Activated naive CD4-positive, alpha-beta T cell (primary cell): ENCODE data around the gene ABCF3.
A peak's percentile ranks its signal among the peaks of the same experiment; 100 is the strongest.
"Not testable (repeated sequence)": the region's sequence is repeated elsewhere in the genome, so short reads cannot be mapped to it uniquely, and the experiment has no call there.

Experiments
- DNase-seq, 4 experiments: peaks; one replicate each; lab custom pipeline; 2025; lab: John Stamatoyannopoulos, UW

Gene ABCF3

GRCh38 chr3:184186184-184186901 is at the start of gene ABCF3:
TSS of gene ABCF3 (plus strand) at chr3:184186199. CDS start at chr3:184186208, 9 bp downstream.
- DNase-seq: no peak

- no peak for DNase-seq
These were observed 45.6 kb upstream of the ABCF3 start for GRCh38 chr3:184140436-184140835.

GRCh38 chr3:184142199-184142598 is 43.8 kb upstream of the ABCF3 start:
- DNase-seq: no peak

GRCh38 chr3:184143327-184143726 is 42.7 kb upstream of the ABCF3 start:
- no peak for DNase-seq

- no peak for DNase-seq
These were observed 41.5 kb upstream of the ABCF3 start for GRCh38 chr3:184144505-184144904.

- peak in 1 of 4 experiments; percentile 11 for DNase-seq
These were observed 40.9 kb upstream of the ABCF3 start for GRCh38 chr3:184145111-184145524.

- no peak for DNase-seq
These were observed 40.2 kb upstream of the ABCF3 start for GRCh38 chr3:184145751-184146270.

- no peak for DNase-seq
These were observed 37.9 kb upstream of the ABCF3 start for GRCh38 chr3:184148076-184148475.

- DNase-seq: no peak
These were observed 36.9 kb upstream of the ABCF3 start for GRCh38 chr3:184149123-184149522.

GRCh38 chr3:184149770-184150169 is 36.2 kb upstream of the ABCF3 start:
- not testable (repeated sequence) for DNase-seq

GRCh38 chr3:184154885-184155643 is 30.9 kb upstream of the ABCF3 start, which contains the start of gene DVL3:
TSS of gene DVL3 (plus strand) at chr3:184155377. CDS start at chr3:184155636, 259 bp downstream.
- DNase-seq: peak in 1 of 4 experiments; percentile 36

GRCh38 chr3:184155644-184156521 is 30.1 kb upstream of the ABCF3 start:
- peak; percentile 9 to 37 (median 19) for DNase-seq

GRCh38 chr3:184156522-184156955 is 29.5 kb upstream of the ABCF3 start:
- DNase-seq: no peak

- no peak for DNase-seq
These were observed 28.8 kb upstream of the ABCF3 start for GRCh38 chr3:184157206-184157605.

GRCh38 chr3:184158404-184158803 is 27.6 kb upstream of the ABCF3 start:
- no peak for DNase-seq

GRCh38 chr3:184160456-184160855 is 25.5 kb upstream of the ABCF3 start:
- no peak for DNase-seq

- DNase-seq: not testable (repeated sequence)
These were observed 23.4 kb upstream of the ABCF3 start for GRCh38 chr3:184162571-184163070.

- DNase-seq: no peak
These were observed 21.2 kb upstream of the ABCF3 start for GRCh38 chr3:184164648-184165330.

- DNase-seq: no peak
These were observed 20.5 kb upstream of the ABCF3 start for GRCh38 chr3:184165543-184165942.

- DNase-seq: no peak
These were observed 19.3 kb upstream of the ABCF3 start for GRCh38 chr3:184166671-184167070.

- no peak for DNase-seq
These were observed 18.2 kb upstream of the ABCF3 start for GRCh38 chr3:184167786-184168185.
